Mesenchymal stem cell (in vitro differentiated cells and primary cell): ENCODE measurements around the gene CCDC172.

Experiments used
- DNase-seq: peaks from one replicate; pipeline ENCODE4 v3.0.0-alpha.2; 2013
- H2AFZ ChIP-seq: one replicate; pipeline ENCODE4 v1.6.1; 2013; ENCODE audit warnings: low read depth, mild to moderate bottlenecking, control low read depth, inconsistent platforms, low read length, moderate library complexity
- H2AK5ac ChIP-seq: 2 replicates; pipeline ENCODE4 v1.6.1; 2013; ENCODE audit warnings: low read length, moderate library complexity, mild to moderate bottlenecking, inconsistent platforms; ENCODE audit not compliant: severe bottlenecking
- H2BK120ac ChIP-seq: one replicate; pipeline ENCODE4 v1.6.1; 2013; ENCODE audit warnings: low read depth, mild to moderate bottlenecking, inconsistent platforms, low read length, moderate library complexity
- H2BK12ac ChIP-seq, 2 experiments: one replicate each; pipeline ENCODE4 v1.6.1; 2013; ENCODE audit warnings: inconsistent platforms in 2 of 2, low read length in 2 of 2, mild to moderate bottlenecking in 2 of 2, moderate library complexity in 2 of 2, control low read depth in 1 of 2
- H2BK15ac ChIP-seq: one replicate; pipeline ENCODE4 v1.6.1; 2013; ENCODE audit warnings: mild to moderate bottlenecking, low read depth, inconsistent platforms; ENCODE audit not compliant: poor library complexity, severe bottlenecking
- H2BK5ac ChIP-seq: 2 replicates; pipeline ENCODE4 v1.6.1; 2013; ENCODE audit warnings: low read depth, mild to moderate bottlenecking, low read length, control low read depth, inconsistent platforms; ENCODE audit not compliant: poor library complexity, severe bottlenecking
- H3K14ac ChIP-seq, 2 experiments: one replicate each; pipeline ENCODE4 v1.6.1; 2013; ENCODE audit warnings: inconsistent platforms in 2 of 2, low read length in 2 of 2, control low read depth in 1 of 2, mild to moderate bottlenecking in 1 of 2, moderate library complexity in 1 of 2
- H3K18ac ChIP-seq, 2 experiments: one replicate each; pipeline ENCODE4 v1.6.1; 2013; ENCODE audit warnings: inconsistent platforms in 2 of 2, low read length in 2 of 2, control low read depth in 1 of 2, low read depth in 1 of 2, mild to moderate bottlenecking in 1 of 2
- H3K23ac ChIP-seq, 2 experiments: one replicate each; pipeline ENCODE4 v1.6.1; 2013; ENCODE audit warnings: inconsistent platforms in 2 of 2, low read length in 2 of 2, mild to moderate bottlenecking in 2 of 2, moderate library complexity in 2 of 2, control low read depth in 1 of 2
- H3K27ac ChIP-seq: 2 replicates; pipeline ENCODE4 v1.5.1; 2013; ENCODE audit warnings: mild to moderate bottlenecking, moderate library complexity, low read length, control low read depth, inconsistent platforms; ENCODE audit not compliant: poor library complexity, severe bottlenecking
- H3K27me3 ChIP-seq, 2 experiments: 2 replicates each; pipeline versions ENCODE4 v1.6.1 to v1.7.0; 2013; ENCODE audit warnings: low read length in 2 of 2, mild to moderate bottlenecking in 2 of 2, moderate library complexity in 2 of 2, control low read depth in 1 of 2, inconsistent platforms in 1 of 2; ENCODE audit not compliant: control insufficient read depth in 1 of 2, insufficient read depth in 1 of 2
- H3K36me3 ChIP-seq, 2 experiments: 2 replicates each; pipeline versions ENCODE4 v1.6.1 to v1.7.0; 2013; ENCODE audit warnings: low read length in 2 of 2, control low read depth in 1 of 2, inconsistent platforms in 1 of 2, low read depth in 1 of 2, mild to moderate bottlenecking in 1 of 2; ENCODE audit not compliant: insufficient read depth in 2 of 2, control insufficient read depth in 1 of 2
- H3K4ac ChIP-seq, 2 experiments: one replicate each; pipeline ENCODE4 v1.6.1; 2013; ENCODE audit warnings: inconsistent platforms in 2 of 2, low read length in 2 of 2, mild to moderate bottlenecking in 2 of 2, moderate library complexity in 2 of 2, control low read depth in 1 of 2, low read depth in 1 of 2
- H3K4me1 ChIP-seq: 2 replicates; pipeline ENCODE4 v1.6.1; 2013; ENCODE audit warnings: low read depth, low read length, control low read depth; ENCODE audit not compliant: control insufficient read depth, insufficient read depth
- H3K4me2 ChIP-seq: 2 replicates; pipeline ENCODE4 v1.6.1; 2013; ENCODE audit warnings: low read length, mild to moderate bottlenecking, inconsistent platforms; ENCODE audit not compliant: poor library complexity, severe bottlenecking
- H3K4me3 ChIP-seq, 2 experiments: 2 replicates each; pipeline versions ENCODE4 v1.5.1 to v1.7.0; 2013; ENCODE audit warnings: low read length in 2 of 2, mild to moderate bottlenecking in 2 of 2, control low read depth in 1 of 2, low read depth in 1 of 2; ENCODE audit not compliant: insufficient read depth in 1 of 2
- H3K79me1 ChIP-seq: replicated peaks from 2 replicates; pipeline ENCODE4 v1.6.1; 2013; ENCODE audit warnings: mild to moderate bottlenecking, control low read depth, low read length, inconsistent platforms; ENCODE audit not compliant: poor library complexity, severe bottlenecking
- H3K9ac ChIP-seq: 2 replicates; pipeline ENCODE4 v1.7.0; 2013; ENCODE audit warnings: mild to moderate bottlenecking, low read length, moderate library complexity
- H3K9me3 ChIP-seq: 2 replicates; pipeline ENCODE4 v1.7.0; 2013; ENCODE audit warnings: mild to moderate bottlenecking, low read length; ENCODE audit not compliant: control insufficient read depth
- H4K8ac ChIP-seq: one replicate; pipeline ENCODE4 v1.6.1; 2013; ENCODE audit warnings: inconsistent platforms, mild to moderate bottlenecking, low read length, moderate library complexity
- H4K91ac ChIP-seq: one replicate; pipeline ENCODE4 v1.6.1; 2013; ENCODE audit warnings: mild to moderate bottlenecking, low read length, inconsistent platforms
- WGBS: methylation state at CpG from one replicate; pipeline ENCODE4 v1.1.7; 2013; ENCODE audit warnings: mixed read lengths; 5-methylcytosine and 5-hydroxymethylcytosine counted together

The CCDC172 gene

GRCh38 chr10:116312548-116312947, 11.7 kb upstream of the CCDC172 start:
- Histone ChIP-seq H2BK120ac (no peak overlapping the region), H3K4me2 (no peak overlapping the region), H3K27ac (no peak overlapping the region), H3K79me1 (no peaks in the 10 kb centered on the region), H4K91ac (no peak overlapping the region), H3K36me3 (no peaks in the 10 kb centered on the region), H2BK12ac (no peak overlapping the region), H3K9me3 (no peaks in the 10 kb centered on the region), H3K4ac (no peak overlapping the region), H2BK5ac (no peak overlapping the region), H2BK15ac (no peak overlapping the region), H4K8ac (no peak overlapping the region), H3K4me1 (no peaks in the 10 kb centered on the region), H2AFZ (no peak overlapping the region), H3K27me3 (no peaks in the 10 kb centered on the region), H3K4me3 (no peak overlapping the region), H3K18ac (no peak overlapping the region), H3K14ac (no peak overlapping the region), H3K9ac (peak overlapping the region; percentile 7), H3K23ac (no peak overlapping the region), H2AK5ac (no peak overlapping the region)
- WGBS: 67% methylated on average over 2 of the region's 4 CpGs
- no peak for DNase-seq

GRCh38 chr10:116316503-116316902, 7.7 kb upstream of the CCDC172 start:
- H3K23ac ChIP-seq: no peak overlapping the region
- WGBS: 52% methylated on average over 2 of the region's 2 CpGs
- no peak overlapping the region for H3K4ac ChIP-seq
- no peaks in the 10 kb centered on the region for H3K27me3 ChIP-seq
- H2BK12ac ChIP-seq: no peak overlapping the region
- no peak overlapping the region for H3K4me3 ChIP-seq
- H2BK5ac ChIP-seq: no peak overlapping the region
- no peaks in the 10 kb centered on the region for H3K9me3 ChIP-seq
- peak; percentile 2 for DNase-seq
- no peak overlapping the region for H2BK15ac ChIP-seq
- no peak overlapping the region for H3K27ac ChIP-seq
- no peak overlapping the region for H4K8ac ChIP-seq
- H2BK120ac ChIP-seq: no peak overlapping the region
- H3K4me2 ChIP-seq: no peak overlapping the region
- no peak overlapping the region for H3K9ac ChIP-seq
- H2AFZ ChIP-seq: no peak overlapping the region
- no peak overlapping the region for H3K18ac ChIP-seq
- H2AK5ac ChIP-seq: no peak overlapping the region
- H3K14ac ChIP-seq: no peak overlapping the region
- H3K79me1 ChIP-seq: no peaks in the 10 kb centered on the region
- H3K36me3 ChIP-seq: no peaks in the 10 kb centered on the region
- H3K4me1 ChIP-seq: no peaks in the 10 kb centered on the region
- no peak overlapping the region for H4K91ac ChIP-seq

DNA sequence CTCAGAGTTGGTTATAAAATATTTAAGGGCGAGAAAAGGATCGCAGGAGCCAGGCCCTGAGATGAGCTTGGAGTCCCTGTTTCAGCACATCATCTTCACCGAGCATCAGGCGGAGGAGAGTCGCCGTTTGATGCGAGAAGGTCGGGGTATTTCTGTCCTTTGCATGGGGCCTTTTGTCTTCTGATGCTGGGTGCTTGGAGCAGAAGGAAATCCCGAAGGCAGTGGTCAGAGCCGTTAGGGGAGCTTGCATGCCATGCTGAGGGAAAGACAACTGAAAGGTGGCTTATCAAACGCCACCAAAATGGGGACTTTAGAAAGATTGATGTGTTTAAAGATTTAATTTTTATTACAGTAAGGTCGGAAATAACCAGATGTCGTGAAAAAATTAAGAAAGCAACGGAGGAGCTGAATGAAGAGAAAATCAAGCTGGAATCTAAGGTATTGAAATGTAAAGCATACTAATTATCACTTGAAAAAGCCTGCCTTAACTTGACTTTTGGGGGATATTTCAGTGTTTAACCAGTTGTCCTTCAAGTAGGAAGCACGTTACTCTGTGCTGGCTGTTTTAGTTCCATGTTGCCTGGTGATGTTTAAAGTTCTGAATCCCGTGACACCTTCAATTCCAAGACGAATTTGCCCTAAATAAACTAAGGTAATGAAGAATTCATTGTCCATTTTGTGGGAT, 845 bp downstream of the CCDC172 start:
- Histone ChIP-seq H3K4me1 (no peaks in the 10 kb centered on the region), H3K79me1 (no peaks in the 10 kb centered on the region), H3K4me2 (no peak overlapping the region), H3K18ac (no peak overlapping the region), H2AK5ac (no peak overlapping the region), H3K27ac (no peak overlapping the region), H4K91ac (no peak overlapping the region), H2BK12ac (no peak overlapping the region), H4K8ac (no peak overlapping the region), H2BK5ac (no peak overlapping the region), H3K4me3 (no peak overlapping the region), H3K14ac (no peak overlapping the region), H3K9me3 (no peaks in the 10 kb centered on the region), H2AFZ (no peak overlapping the region), H3K4ac (no peak overlapping the region), H2BK120ac (no peak overlapping the region), H3K23ac (no peak overlapping the region), H3K27me3 (no peaks in the 10 kb centered on the region), H3K9ac (no peak overlapping the region), H2BK15ac (no peak overlapping the region), H3K36me3 (no peaks in the 10 kb centered on the region)
- 35% methylated on average over 16 of the region's 17 CpGs for WGBS
- DNase-seq: no peak

- Histone ChIP-seq H4K91ac (no peak overlapping the region), H3K9me3 (no peaks in the 10 kb centered on the region), H3K36me3 (no peaks in the 10 kb centered on the region), H3K79me1 (no peaks in the 10 kb centered on the region), H3K27me3 (no peaks in the 10 kb centered on the region), H2BK120ac (no peak overlapping the region), H4K8ac (no peak overlapping the region), H2AK5ac (no peak overlapping the region), H3K18ac (no peak overlapping the region), H3K27ac (no peak overlapping the region), H3K4me1 (no peaks in the 10 kb centered on the region), H2BK5ac (no peak overlapping the region), H3K4me3 (no peak overlapping the region), H3K9ac (no peak overlapping the region), H3K4me2 (no peak overlapping the region), H3K4ac (no peak overlapping the region), H3K23ac (no peak overlapping the region), H3K14ac (no peak overlapping the region), H2AFZ (no peak overlapping the region), H2BK12ac (no peak overlapping the region), H2BK15ac (no peak overlapping the region)
- WGBS: 79% methylated on average over 1 of the region's 2 CpGs
- DNase-seq: no peak
Observed at GRCh38 chr10:116325987-116326386, 1.7 kb downstream of the CCDC172 start.
